ENCODE data around the gene NFIC.
"Not testable (repeated sequence)": the region's sequence is repeated elsewhere in the genome, so short reads cannot be mapped to it uniquely, and the experiment has no call there.

NFIC gene

GRCh38 chr19:3336351-3336679 is 30.1 kb upstream of the NFIC start:
- DNase-seq (ENCODE audit: extremely low spot score, insufficient read length, low read depth) = no peak

GRCh38 chr19:3336680-3337523 is 29.5 kb upstream of the NFIC start:
- DNase-seq (ENCODE audit: extremely low spot score, insufficient read length, low read depth) = no peak
- no peak for FAIRE-seq

More at GRCh38 chr19:3336351-3336679, 30.1 kb upstream of the NFIC start:
- FAIRE-seq = no peak

- DNase-seq (ENCODE audit: extremely low spot score, insufficient read length, low read depth) (no peak), FAIRE-seq (no peak)
Observed at GRCh38 chr19:3338541-3339181, 27.7 kb upstream of the NFIC start.

GRCh38 chr19:3340340-3340739 is 26.0 kb upstream of the NFIC start:
- FAIRE-seq (no peak), DNase-seq (ENCODE audit: extremely low spot score, insufficient read length, low read depth) (no peak)

- DNase-seq (ENCODE audit: extremely low spot score, insufficient read length, low read depth) = no peak
- no peak for FAIRE-seq
Observed at GRCh38 chr19:3342246-3342645, 24.1 kb upstream of the NFIC start.

GRCh38 chr19:3342962-3343361 is 23.4 kb upstream of the NFIC start:
- not testable (repeated sequence) for FAIRE-seq; DNase-seq (ENCODE audit: extremely low spot score, insufficient read length, low read depth)

- DNase-seq (ENCODE audit: extremely low spot score, insufficient read length, low read depth) = no peak
- peak; percentile 70 for FAIRE-seq
Observed at GRCh38 chr19:3343619-3344502, 22.5 kb upstream of the NFIC start.

- FAIRE-seq (no peak), DNase-seq (ENCODE audit: extremely low spot score, insufficient read length, low read depth) (no peak)
Observed at GRCh38 chr19:3344608-3345598, 21.5 kb upstream of the NFIC start.

GRCh38 chr19:3345850-3346460 is 20.4 kb upstream of the NFIC start:
- no peak for FAIRE-seq
- no peak for DNase-seq (ENCODE audit: extremely low spot score, insufficient read length, low read depth)

- DNase-seq (ENCODE audit: extremely low spot score, insufficient read length, low read depth) = no peak
Observed at GRCh38 chr19:3346677-3347353, 19.6 kb upstream of the NFIC start.

GRCh38 chr19:3348042-3348441 is 18.3 kb upstream of the NFIC start:
- no peak for DNase-seq (ENCODE audit: extremely low spot score, insufficient read length, low read depth)
- FAIRE-seq = no peak

More at GRCh38 chr19:3346677-3347353, 19.6 kb upstream of the NFIC start:
- no peak for FAIRE-seq

- not testable (repeated sequence) for FAIRE-seq; DNase-seq (ENCODE audit: extremely low spot score, insufficient read length, low read depth)
Observed at GRCh38 chr19:3348469-3348868, 17.9 kb upstream of the NFIC start.

- FAIRE-seq = no peak
Observed at GRCh38 chr19:3350014-3350663, 16.2 kb upstream of the NFIC start.

GRCh38 chr19:3351702-3352447 is 14.5 kb upstream of the NFIC start:
- DNase-seq (ENCODE audit: extremely low spot score, insufficient read length, low read depth) (no peak), FAIRE-seq (no peak)

More at GRCh38 chr19:3350014-3350663, 16.2 kb upstream of the NFIC start:
- DNase-seq (ENCODE audit: extremely low spot score, insufficient read length, low read depth) = no peak

- DNase-seq (ENCODE audit: extremely low spot score, insufficient read length, low read depth) (no peak), FAIRE-seq (no peak)
Observed at GRCh38 chr19:3353493-3353892, 12.9 kb upstream of the NFIC start.

- no peak for DNase-seq (ENCODE audit: extremely low spot score, insufficient read length, low read depth)
- FAIRE-seq = no peak
Observed at GRCh38 chr19:3356805-3357204, 9.6 kb upstream of the NFIC start.

- no peak for DNase-seq (ENCODE audit: extremely low spot score, insufficient read length, low read depth)
- peak; percentile 51 for FAIRE-seq
Observed at GRCh38 chr19:3357271-3357991, 9.0 kb upstream of the NFIC start.

All from GM18507 (cell line).